Tibial nerve (tissue), 4 donors: Measurements from ENCODE around the gene CPEB1. TPM values are rescaled to one million over a fixed set of nuclear protein-coding genes. Genes with fewer than 3 reads are reported as not detected.
A peak's percentile ranks its signal among the peaks of the same experiment; 100 is the strongest.

Experiments used
- DNase-seq, 2 donors: peaks; one replicate each; pipeline ENCODE4 v3.0.0-alpha.2; 2019; ENCODE audit warnings: low spot score in 2 of 2
- H3K27ac ChIP-seq, 4 donors: fragments of 200-600 bp; sonication (generic) in 3 of 4; one replicate each; pipeline ENCODE4 v1.5.1; 2017 to 2019; ENCODE audit warnings: mild to moderate bottlenecking in 1 of 4
- H3K27me3 ChIP-seq, 2 donors: fragments of 200-600 bp; sonication (generic) in 1 of 2; one replicate each; pipeline versions ENCODE4 v1.5.1 to v1.6.0; 2017 to 2019
- H3K36me3 ChIP-seq, 3 donors: fragments of 200-600 bp; sonication (generic); one replicate each; pipeline ENCODE4 v1.5.1; 2018 to 2019
- H3K4me1 ChIP-seq, 4 donors: fragments of 200-600 bp; sonication (generic) in 3 of 4; one replicate each; pipeline ENCODE4 v1.5.1; 2017 to 2019
- H3K4me3 ChIP-seq, 4 donors: fragments of 200-600 bp; sonication (generic) in 3 of 4; one replicate each; pipeline ENCODE4 v1.5.1; 2017 to 2019; ENCODE audit warnings: mild to moderate bottlenecking in 1 of 4, moderate library complexity in 1 of 4
- H3K9me3 ChIP-seq, 4 donors: fragments of 200-600 bp; sonication (generic) in 3 of 4; one replicate each; pipeline ENCODE4 v1.5.1; 2017 to 2019
- EP300 ChIP-seq, 2 donors: sonication (generic); formaldehyde crosslinking; IDR thresholded peaks; one replicate each; pipeline ENCODE4 v1.6.1; 2017; ENCODE audit warnings: antibody characterized with exemption in 2 of 2, mild to moderate bottlenecking in 1 of 2
- POLR2A ChIP-seq, 2 donors: fragments of 450-650 bp; IDR thresholded peaks; one replicate each; pipeline ENCODE4 v1.6.1; 2017; ENCODE audit warnings: antibody characterized with exemption in 2 of 2, mild to moderate bottlenecking in 2 of 2, moderate library complexity in 2 of 2
- WGBS, 2 donors: methylation state at CpG; one replicate each; pipeline ENCODE4 v1.1.5; 2018; 5-methylcytosine and 5-hydroxymethylcytosine counted together
- total RNA-seq, 4 donors: library from RNA; depleted of rRNA; stranded (reverse); fragments of >200 nt; gene quantifications; one replicate each; pipeline ENCODE4 v1.1.0, GENCODE V29; 2016
- TF ChIP-seq, protein P1 (sequence below), 5 experiments: fragments of 200-600 bp in 3 of 5; fragments of 450-650 bp in 2 of 5; sonication (generic) in 3 of 5; IDR thresholded peaks; one replicate each; pipeline ENCODE4 v1.5.1; 2016 to 2019; ENCODE audit warnings: antibody characterized with exemption in 5 of 5, mild to moderate bottlenecking in 3 of 5, moderate library complexity in 2 of 5

Gene CPEB1
- total RNA-seq: 10 to 100 TPM; 16.2 to 29.5 (median 23.0) TPM

DNA sequence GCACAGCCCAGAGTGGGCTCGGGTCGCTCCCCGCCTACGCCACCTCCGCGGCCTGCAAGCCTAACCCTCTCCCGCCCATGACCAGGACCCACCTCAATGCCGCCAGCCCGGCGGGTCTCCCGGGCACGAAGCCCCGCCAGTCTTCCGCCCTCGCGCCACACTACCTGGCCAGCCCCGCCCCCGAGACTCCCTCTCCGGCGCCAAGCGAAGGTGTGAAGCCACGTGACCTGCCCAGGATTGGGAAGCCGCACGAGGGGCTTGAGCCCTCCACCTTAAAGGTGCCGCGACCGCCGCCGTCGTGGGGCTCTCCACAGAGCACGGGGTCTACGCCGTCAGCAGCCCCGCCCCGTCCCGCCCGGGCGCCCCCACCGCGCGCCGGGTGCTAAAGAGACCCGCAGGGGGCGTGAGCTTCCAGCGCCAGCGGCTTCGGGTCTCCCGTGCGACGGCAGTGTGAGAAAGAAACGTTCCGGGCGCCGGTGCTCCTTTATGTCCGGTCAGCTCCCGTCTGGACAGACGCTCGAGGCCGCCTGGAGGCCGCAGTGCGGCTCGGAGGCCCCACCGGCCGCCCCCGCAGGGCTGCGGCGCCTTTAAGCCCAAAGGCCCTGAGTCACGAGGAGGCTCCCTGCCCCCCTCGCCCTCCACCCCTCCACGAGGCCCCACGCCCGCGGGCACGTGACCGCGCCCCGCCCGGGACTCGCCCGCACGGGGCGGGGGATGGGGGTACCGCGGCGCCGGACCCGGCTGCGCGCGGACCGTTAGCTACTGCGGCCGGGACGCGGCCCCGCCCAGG, at the start of gene CPEB1:
CPEB1 (minus strand) TSS at position 319 of the 790 bp plus-strand sequence. CDS start 18,904 bp downstream, outside the sequence.
- H3K4me3 ChIP-seq: peak within 1 kb of the TSS; percentile 40 to 82 (median 60)
- H3K4me1 ChIP-seq: peaks cover 0 to 41% (median 16%) of the 10 kb centered on the region in 4 donors
- H3K9me3 ChIP-seq: no peaks in the 10 kb centered on the region
- WGBS, 2 donors: 18 to 32% methylated on average over 15 to 18 of the region's 96 CpGs
- peaks cover 0 to 20% of the 10 kb centered on the region in 2 donors for H3K27me3 ChIP-seq
- TF ChIP-seq POLR2A (IDR thresholded peaks at IDR 0.05): peak in 1 of 2 donors; percentile 58
- TF ChIP-seq, protein P1, sequence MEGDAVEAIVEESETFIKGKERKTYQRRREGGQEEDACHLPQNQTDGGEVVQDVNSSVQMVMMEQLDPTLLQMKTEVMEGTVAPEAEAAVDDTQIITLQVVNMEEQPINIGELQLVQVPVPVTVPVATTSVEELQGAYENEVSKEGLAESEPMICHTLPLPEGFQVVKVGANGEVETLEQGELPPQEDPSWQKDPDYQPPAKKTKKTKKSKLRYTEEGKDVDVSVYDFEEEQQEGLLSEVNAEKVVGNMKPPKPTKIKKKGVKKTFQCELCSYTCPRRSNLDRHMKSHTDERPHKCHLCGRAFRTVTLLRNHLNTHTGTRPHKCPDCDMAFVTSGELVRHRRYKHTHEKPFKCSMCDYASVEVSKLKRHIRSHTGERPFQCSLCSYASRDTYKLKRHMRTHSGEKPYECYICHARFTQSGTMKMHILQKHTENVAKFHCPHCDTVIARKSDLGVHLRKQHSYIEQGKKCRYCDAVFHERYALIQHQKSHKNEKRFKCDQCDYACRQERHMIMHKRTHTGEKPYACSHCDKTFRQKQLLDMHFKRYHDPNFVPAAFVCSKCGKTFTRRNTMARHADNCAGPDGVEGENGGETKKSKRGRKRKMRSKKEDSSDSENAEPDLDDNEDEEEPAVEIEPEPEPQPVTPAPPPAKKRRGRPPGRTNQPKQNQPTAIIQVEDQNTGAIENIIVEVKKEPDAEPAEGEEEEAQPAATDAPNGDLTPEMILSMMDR (IDR thresholded peaks at IDR 0.05): peak in 2 of 5 experiments; percentile 24 to 31
- peak in 1 of 2 donors; percentile 71 for TF ChIP-seq EP300 (IDR thresholded peaks at IDR 0.05)
- H3K27ac ChIP-seq: peak within 1 kb of the TSS; percentile 44 to 89 (median 62)
- DNase-seq: peak in 1 of 2 donors; percentile 22
- no peaks in the 10 kb centered on the region for H3K36me3 ChIP-seq

DNA sequence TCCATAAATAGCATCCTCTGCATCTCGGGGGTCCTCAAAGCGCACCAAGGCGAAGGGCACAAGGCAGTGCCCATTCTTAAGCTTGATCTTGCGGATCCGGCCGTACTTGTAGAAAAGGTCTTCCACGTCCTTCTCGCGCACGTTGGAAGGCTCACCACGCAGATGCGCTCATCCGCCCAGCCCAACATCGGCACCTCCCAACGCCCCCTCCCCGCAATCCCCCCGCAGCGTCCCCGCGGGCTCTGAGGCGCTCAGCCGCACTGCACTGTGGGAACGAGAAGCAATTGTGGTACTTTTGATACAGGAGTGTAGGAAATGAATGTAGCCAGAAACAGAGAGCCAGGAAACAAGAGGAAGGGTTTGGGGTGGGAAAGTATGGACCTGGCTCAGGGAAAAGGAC, 45.0 kb upstream of the CPEB1 start:
- 93% methylated on average over 23 of the region's 23 CpGs for WGBS, 2 donors
- H3K27me3 ChIP-seq: no peaks in the 10 kb centered on the region
- H3K4me3 ChIP-seq: no peak overlapping the region
- no peak overlapping the region for H3K27ac ChIP-seq
- no peak for DNase-seq
- H3K4me1 ChIP-seq: no peaks in the 10 kb centered on the region
- H3K36me3 ChIP-seq: no peaks in the 10 kb centered on the region
- no peaks in the 10 kb centered on the region for H3K9me3 ChIP-seq
- no peak for TF ChIP-seq POLR2A (IDR thresholded peaks at IDR 0.05)
- TF ChIP-seq, protein P1 (IDR thresholded peaks at IDR 0.05): no peak
- no peak for TF ChIP-seq EP300 (IDR thresholded peaks at IDR 0.05)

DNA sequence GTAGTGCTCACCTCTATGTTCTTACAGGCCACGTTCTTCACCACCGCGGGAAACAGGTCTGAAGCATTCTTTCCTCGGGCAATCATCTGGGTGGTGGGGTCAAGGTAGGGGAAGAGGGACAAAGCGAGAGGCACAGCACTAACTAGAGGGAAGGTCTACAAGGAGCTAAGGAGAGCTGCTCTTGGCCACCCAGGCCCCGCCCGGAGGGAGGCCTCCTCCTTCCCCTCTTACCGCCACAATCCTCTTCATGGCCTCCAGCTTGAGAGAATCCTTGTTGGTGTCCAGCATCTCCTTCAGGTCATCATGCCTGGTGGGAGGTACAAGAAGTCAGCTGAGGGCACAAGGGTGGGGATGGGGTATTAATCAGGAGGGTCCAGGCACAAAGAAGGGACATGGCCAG, 42.0 kb upstream of the CPEB1 start:
- no peaks in the 10 kb centered on the region for H3K36me3 ChIP-seq
- H3K4me3 ChIP-seq: no peak overlapping the region
- H3K27ac ChIP-seq: no peak overlapping the region
- no peak for DNase-seq
- no peaks in the 10 kb centered on the region for H3K4me1 ChIP-seq
- TF ChIP-seq POLR2A (IDR thresholded peaks at IDR 0.05): no peak
- no peak for TF ChIP-seq EP300 (IDR thresholded peaks at IDR 0.05)
- TF ChIP-seq, protein P1 (IDR thresholded peaks at IDR 0.05): no peak
- H3K9me3 ChIP-seq: no peaks in the 10 kb centered on the region
- WGBS, 2 donors: 83 to 95% methylated on average over 8 of the region's 8 CpGs
- no peaks in the 10 kb centered on the region for H3K27me3 ChIP-seq

DNA sequence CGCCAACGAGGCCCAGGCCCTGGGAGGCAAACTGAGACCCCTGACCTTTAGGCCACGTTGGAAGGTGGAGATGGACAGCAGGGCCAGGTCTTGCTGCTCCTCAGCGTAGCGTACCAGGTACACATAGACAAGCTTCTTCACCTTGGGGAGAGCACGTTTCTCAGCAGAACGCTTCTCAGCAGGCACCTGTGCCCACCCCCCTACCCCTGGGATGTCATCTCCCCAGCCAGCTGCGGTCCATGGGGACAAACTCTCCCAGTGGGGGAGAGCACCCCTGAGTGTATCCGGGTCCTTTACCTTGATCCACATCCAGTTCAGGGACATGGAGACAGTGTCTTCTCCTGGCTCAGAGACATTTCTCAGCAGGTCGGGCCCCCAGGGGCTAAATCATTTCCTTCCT, 41.5 kb upstream of the CPEB1 start:
- H3K27ac ChIP-seq: no peak overlapping the region
- no peaks in the 10 kb centered on the region for H3K4me1 ChIP-seq
- H3K27me3 ChIP-seq: no peaks in the 10 kb centered on the region
- no peak for DNase-seq
- H3K9me3 ChIP-seq: no peaks in the 10 kb centered on the region
- TF ChIP-seq POLR2A (IDR thresholded peaks at IDR 0.05) (no peak), EP300 (IDR thresholded peaks at IDR 0.05) (no peak)
- TF ChIP-seq, protein P1 (IDR thresholded peaks at IDR 0.05): no peak
- WGBS, 2 donors: 84 to 95% methylated on average over 8 to 10 of the region's 10 CpGs
- no peaks in the 10 kb centered on the region for H3K36me3 ChIP-seq
- no peak overlapping the region for H3K4me3 ChIP-seq

DNA sequence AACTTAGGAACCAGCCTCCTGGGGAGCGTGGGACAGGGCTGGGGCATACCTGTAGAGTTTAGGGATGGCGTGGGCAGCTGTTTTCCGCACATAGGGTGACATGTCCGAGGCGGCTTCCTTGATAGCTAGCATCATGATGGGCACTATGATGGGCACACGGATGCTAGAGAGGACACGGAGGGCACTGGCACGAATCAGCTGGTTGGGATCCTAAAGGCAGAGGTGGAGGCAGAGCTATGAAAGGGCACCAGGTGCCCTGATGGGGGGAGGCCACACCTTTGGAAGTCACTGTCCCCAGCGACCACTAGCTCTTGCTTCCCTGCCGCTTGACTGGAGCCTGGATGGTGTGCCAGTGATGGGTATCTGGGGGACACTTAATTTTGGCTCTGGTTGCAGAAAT, 34.2 kb upstream of the CPEB1 start:
- no peaks in the 10 kb centered on the region for H3K9me3 ChIP-seq
- WGBS, 2 donors: 86 to 93% methylated on average over 10 of the region's 10 CpGs
- DNase-seq: no peak
- no peaks in the 10 kb centered on the region for H3K36me3 ChIP-seq
- no peak overlapping the region for H3K27ac ChIP-seq
- no peak for TF ChIP-seq POLR2A (IDR thresholded peaks at IDR 0.05)
- no peak for TF ChIP-seq EP300 (IDR thresholded peaks at IDR 0.05)
- TF ChIP-seq, protein P1 (IDR thresholded peaks at IDR 0.05): no peak
- peaks cover 0 to 38% of the 10 kb centered on the region in 2 donors for H3K27me3 ChIP-seq
- peaks cover 0 to 6% (median 3%) of the 10 kb centered on the region in 4 donors for H3K4me1 ChIP-seq
- no peak overlapping the region for H3K4me3 ChIP-seq
